MM.1S (cell line): Measurements from ENCODE around the gene IL13RA2.

Experiments used
- DNase-seq: peaks from one replicate; pipeline ENCODE4 v3.0.0-alpha.2; 2015
- H2AFZ ChIP-seq: fragments of 300-600 bp; sonication (generic); 2 replicates; pipeline ENCODE4 v1.6.0; 2016; ENCODE audit warnings: antibody characterized with exemption, low read length
- H3F3A ChIP-seq: fragments of 300-600 bp; sonication (generic); 2 replicates; pipeline ENCODE4 v1.6.1; 2016; ENCODE audit warnings: mild to moderate bottlenecking, antibody characterized with exemption, low read length, moderate library complexity, mixed read lengths; ENCODE audit not compliant: insufficient read depth
- H3K27ac ChIP-seq: fragments of 300-600 bp; sonication (generic); 2 replicates; pipeline ENCODE4 v1.5.1; 2016; ENCODE audit warnings: mild to moderate bottlenecking, low read length
- H3K27me3 ChIP-seq: fragments of 300-600 bp; sonication (generic); replicated peaks from 2 replicates; pipeline ENCODE4 v1.6.0; 2016; ENCODE audit warnings: low read length; ENCODE audit not compliant: insufficient read depth
- H3K36me3 ChIP-seq: fragments of 300-600 bp; sonication (generic); replicated peaks from 2 replicates; pipeline ENCODE4 v1.6.1; 2016; ENCODE audit warnings: mild to moderate bottlenecking, low read length, mixed read lengths; ENCODE audit not compliant: insufficient read depth
- H3K4me1 ChIP-seq: fragments of 300-600 bp; sonication (generic); 2 replicates; pipeline ENCODE4 v1.6.1; 2016; ENCODE audit warnings: low read length, mixed read lengths
- H3K4me2 ChIP-seq: fragments of 300-600 bp; sonication (generic); 2 replicates; pipeline ENCODE4 v1.6.0; 2016; ENCODE audit warnings: low read depth, low read length
- H3K4me3 ChIP-seq: fragments of 300-600 bp; sonication (generic); 2 replicates; pipeline ENCODE4 v1.5.1; 2016; ENCODE audit warnings: low read length, mixed read lengths
- H3K79me2 ChIP-seq: fragments of 300-600 bp; sonication (generic); 2 replicates; pipeline ENCODE4 v1.6.1; 2016; ENCODE audit warnings: mixed run types, low read length, mixed read lengths
- H3K9ac ChIP-seq: fragments of 300-600 bp; sonication (generic); 2 replicates; pipeline ENCODE4 v1.6.1; 2016; ENCODE audit warnings: low read length, mixed read lengths
- H3K9me2 ChIP-seq: fragments of 300-600 bp; sonication (generic); replicated peaks from 2 replicates; pipeline ENCODE4 v1.6.1; 2016; ENCODE audit warnings: mild to moderate bottlenecking, low read length, mixed read lengths; ENCODE audit not compliant: insufficient read depth
- H3K9me3 ChIP-seq: fragments of 300-600 bp; sonication (generic); replicated peaks from 2 replicates; pipeline ENCODE4 v1.6.1; 2016; ENCODE audit warnings: mild to moderate bottlenecking, low read length, mixed read lengths; ENCODE audit not compliant: insufficient read depth
- H4K20me1 ChIP-seq: fragments of 300-600 bp; sonication (generic); 2 replicates; pipeline ENCODE4 v1.6.1; 2016; ENCODE audit warnings: mild to moderate bottlenecking, low read length, moderate library complexity, mixed read lengths; ENCODE audit not compliant: insufficient read depth
- CTCF ChIP-seq: fragments of 300-600 bp; sonication (generic); IDR thresholded peaks from 2 replicates; pipeline ENCODE4 v1.5.1; 2016; ENCODE audit warnings: antibody characterized with exemption, low read length, mixed read lengths
- EZH2 ChIP-seq: fragments of 300-600 bp; sonication (generic); optimal IDR thresholded peaks from 2 replicates; pipeline ENCODE3; 2017; ENCODE audit warnings: low read depth, mild to moderate bottlenecking, antibody characterized with exemption, low read length, mixed read lengths
- EZH2phosphoT487 ChIP-seq: fragments of 300-600 bp; sonication (generic); IDR thresholded peaks from 2 replicates; pipeline ENCODE4 v1.6.1; 2018; ENCODE audit warnings: antibody characterized with exemption, low read length

The IL13RA2 gene

GRCh38 chrX:115029869-115030570 lies 12.6 kb upstream of the IL13RA2 start:
- Histone ChIP-seq H3K27me3 (no peaks in the 10 kb centered on the region), H3K4me2 (no peak overlapping the region), H3K79me2 (no peaks in the 10 kb centered on the region), H4K20me1 (no peaks in the 10 kb centered on the region), H3K4me3 (no peak overlapping the region), H3K9me3 (no peaks in the 10 kb centered on the region), H3K4me1 (peaks cover 11% of the 10 kb centered on the region; the same call in 1 of the 2 replicates), H3K27ac (no peak overlapping the region), H3F3A (no peaks in the 10 kb centered on the region), H3K9me2 (no peaks in the 10 kb centered on the region), H3K9ac (no peak overlapping the region), H3K36me3 (no peaks in the 10 kb centered on the region), H2AFZ (no peak overlapping the region)
- no peak for TF ChIP-seq EZH2phosphoT487
- TF ChIP-seq EZH2: no peak
- TF ChIP-seq CTCF: no peak
- DNase-seq: no peak

- no peak for TF ChIP-seq EZH2
- no peak for TF ChIP-seq CTCF
- no peak for TF ChIP-seq EZH2phosphoT487
Measured at GRCh38 chrX:115029440-115029839, 12.0 kb upstream of the IL13RA2 start.

GRCh38 chrX:115023811-115024210 lies 6.4 kb upstream of the IL13RA2 start:
- Histone ChIP-seq H3K36me3 (no peaks in the 10 kb centered on the region), H3K9me3 (no peaks in the 10 kb centered on the region), H3K9me2 (no peaks in the 10 kb centered on the region), H3K27me3 (no peaks in the 10 kb centered on the region), H3K4me1 (no peaks in the 10 kb centered on the region), H3K27ac (no peak overlapping the region), H3K4me2 (no peak overlapping the region), H3F3A (no peaks in the 10 kb centered on the region), H3K79me2 (no peaks in the 10 kb centered on the region), H3K4me3 (no peak overlapping the region), H3K9ac (no peak overlapping the region), H4K20me1 (no peaks in the 10 kb centered on the region), H2AFZ (no peak overlapping the region)
- TF ChIP-seq EZH2 (no peak), CTCF (no peak), EZH2phosphoT487 (no peak)
- no peak for DNase-seq

More at GRCh38 chrX:115029440-115029839, 12.0 kb upstream of the IL13RA2 start:
- Histone ChIP-seq H3K4me3 (no peak overlapping the region), H3K9me3 (no peaks in the 10 kb centered on the region), H3K79me2 (no peaks in the 10 kb centered on the region), H3K36me3 (no peaks in the 10 kb centered on the region), H3K9me2 (no peaks in the 10 kb centered on the region), H3K27ac (no peak overlapping the region), H2AFZ (no peak overlapping the region), H3K4me1 (peaks cover 11% of the 10 kb centered on the region; the same call in 1 of the 2 replicates), H3K4me2 (no peak overlapping the region), H3K27me3 (no peaks in the 10 kb centered on the region), H3K9ac (no peak overlapping the region), H4K20me1 (no peaks in the 10 kb centered on the region), H3F3A (no peaks in the 10 kb centered on the region)
- DNase-seq: no peak
